IMR-90 (cell line): ENCODE results near the gene NSUN6. TPM values are rescaled to one million over a fixed set of nuclear protein-coding genes. Genes with fewer than 3 reads are reported as not detected.

Source experiments
- ATAC-seq: fragments of 200-7000 bp; cut with Tn5 transposase; 2 replicates; pipeline ENCODE4 v1.9.1; 2020; ENCODE audit warnings: low read depth, mild to moderate bottlenecking, moderate library complexity
- Bru-seq: library from RNA; stranded (reverse); fragments of 400-500 nt; gene quantifications from one replicate; lab custom pipeline; 2021; lab: Mats Ljungman, UMichigan
- BruChase-seq, 2 experiments: library from RNA; stranded (reverse); fragments of 400-500 nt; gene quantifications; one replicate each; lab custom pipeline; 2021; lab: Mats Ljungman, UMichigan
- BruUV-seq: library from RNA; stranded (reverse); fragments of 400-500 nt; replicated peaks from 2 replicates; lab custom pipeline; 2021; lab: Mats Ljungman, UMichigan
- CTCF ChIA-PET: fragments of 300-600 bp; formaldehyde crosslinking; extraction: SDS; loops from one replicate; lab custom pipeline; 2021; ENCODE audit warnings: antibody characterized with exemption; lab: Yijun Ruan, JAX
- POLR2A ChIA-PET: fragments of 300-600 bp; sonication (Branson Sonifier 250); formaldehyde crosslinking; loops from one replicate; lab custom pipeline; 2022; ENCODE audit warnings: antibody characterized with exemption; ENCODE audit not compliant: unreplicated experiment; lab: Charles Lee
- DNase-seq: peaks from one replicate; pipeline ENCODE4 v3.0.0; 2013
- H2AFZ ChIP-seq: replicated peaks from 2 replicates; pipeline ENCODE3; 2013; ENCODE audit warnings: low read length, mild to moderate bottlenecking; ENCODE audit not compliant: poor library complexity
- H2AK5ac ChIP-seq: 2 replicates; pipeline ENCODE4 v1.6.1; 2013; ENCODE audit warnings: low read depth, low read length, inconsistent platforms
- H2AK9ac ChIP-seq: replicated peaks from 2 replicates; pipeline ENCODE3; 2013; ENCODE audit warnings: mild to moderate bottlenecking, low read depth, low read length, moderate library complexity; ENCODE audit not compliant: poor library complexity
- H2BK120ac ChIP-seq: 2 replicates; pipeline ENCODE4 v1.6.1; 2013; ENCODE audit warnings: low read depth, low read length, inconsistent platforms
- H2BK15ac ChIP-seq: 3 replicates; pipeline ENCODE4 v1.6.1; 2013; ENCODE audit warnings: low read depth, low read length, inconsistent platforms
- H2BK20ac ChIP-seq: 2 replicates; pipeline ENCODE4 v1.6.1; 2013; ENCODE audit warnings: low read depth, mild to moderate bottlenecking, inconsistent platforms, low read length, moderate library complexity
- H2BK5ac ChIP-seq: 2 replicates; pipeline ENCODE4 v1.6.1; 2013; ENCODE audit warnings: mild to moderate bottlenecking, low read depth, low read length, inconsistent platforms; ENCODE audit not compliant: poor library complexity, severe bottlenecking
- H3K14ac ChIP-seq: replicated peaks from 2 replicates; pipeline ENCODE4 v1.6.1; 2013; ENCODE audit warnings: low read depth, low read length, inconsistent platforms
- H3K18ac ChIP-seq: 2 replicates; pipeline ENCODE4 v1.6.1; 2013; ENCODE audit warnings: low read depth, low read length, control low read depth
- H3K23ac ChIP-seq: 2 replicates; pipeline ENCODE4 v1.6.1; 2013; ENCODE audit warnings: low read depth, low read length, inconsistent platforms
- H3K27ac ChIP-seq: 2 replicates; pipeline ENCODE4 v1.5.1; 2013; ENCODE audit warnings: mild to moderate bottlenecking, control low read depth, low read length; ENCODE audit not compliant: insufficient read depth
- H3K27me3 ChIP-seq: 2 replicates; pipeline ENCODE4 v1.6.1; 2013; ENCODE audit warnings: low read length; ENCODE audit not compliant: control insufficient read depth, insufficient read depth
- H3K36me3 ChIP-seq: 2 replicates; pipeline ENCODE4 v1.6.1; 2013; ENCODE audit warnings: low read length, mixed read lengths; ENCODE audit not compliant: control insufficient read depth, insufficient read depth
- H3K4ac ChIP-seq: 2 replicates; pipeline ENCODE4 v1.6.1; 2013; ENCODE audit warnings: low read depth, low read length, inconsistent platforms
- H3K4me1 ChIP-seq: 2 replicates; pipeline ENCODE4 v1.6.1; 2013; ENCODE audit warnings: low read length, mixed read lengths; ENCODE audit not compliant: control insufficient read depth, insufficient read depth
- H3K4me2 ChIP-seq: 2 replicates; pipeline ENCODE4 v1.6.1; 2013; ENCODE audit warnings: low read depth, mild to moderate bottlenecking, control low read depth, low read length, moderate library complexity
- H3K4me3 ChIP-seq: 2 replicates; pipeline ENCODE4 v1.5.1; 2013; ENCODE audit warnings: low read depth, mild to moderate bottlenecking, control low read depth, low read length, moderate library complexity; ENCODE audit not compliant: insufficient read depth
- H3K56ac ChIP-seq: 2 replicates; pipeline ENCODE4 v1.6.1; 2013; ENCODE audit warnings: low read length, inconsistent platforms; ENCODE audit not compliant: insufficient read depth; ENCODE audit errors: extremely low read depth
- H3K79me1 ChIP-seq, 2 experiments: 2 replicates each; pipeline ENCODE4 v1.6.1; 2013; ENCODE audit warnings: low read length in 2 of 2, inconsistent platforms in 1 of 2, low read depth in 1 of 2
- H3K9ac ChIP-seq: 2 replicates; pipeline ENCODE4 v1.6.1; 2013; ENCODE audit warnings: low read depth, low read length, control low read depth
- H3K9me1 ChIP-seq: 2 replicates; pipeline ENCODE4 v1.6.1; 2013; ENCODE audit warnings: low read length, inconsistent platforms; ENCODE audit not compliant: insufficient read depth
- H3K9me3 ChIP-seq: 2 replicates; pipeline ENCODE4 v1.6.1; 2013; ENCODE audit warnings: low read length; ENCODE audit not compliant: control insufficient read depth, insufficient read depth
- H4K20me1 ChIP-seq: 2 replicates; pipeline ENCODE4 v1.6.1; 2013; ENCODE audit warnings: low read length, inconsistent platforms; ENCODE audit not compliant: insufficient read depth
- H4K5ac ChIP-seq: 2 replicates; pipeline ENCODE4 v1.6.1; 2013; ENCODE audit warnings: mild to moderate bottlenecking, low read depth, low read length, control low read depth
- H4K8ac ChIP-seq, 2 experiments: 2 replicates each; pipeline ENCODE4 v1.6.1; 2013; ENCODE audit warnings: low read depth in 2 of 2, low read length in 2 of 2, control low read depth in 1 of 2, inconsistent platforms in 1 of 2
- H4K91ac ChIP-seq: 2 replicates; pipeline ENCODE4 v1.6.1; 2013; ENCODE audit warnings: low read depth, low read length, inconsistent platforms; ENCODE audit not compliant: insufficient read depth
- BHLHE40 ChIP-seq: fragments of 150-350 bp; IDR thresholded peaks from 2 replicates; pipeline ENCODE4 v1.6.1; 2016; ENCODE audit warnings: mild to moderate bottlenecking, low read depth, low read length
- CEBPB ChIP-seq: IDR thresholded peaks from 2 replicates; pipeline ENCODE4 v1.6.1; 2012; ENCODE audit warnings: low read depth, low read length, improper control_type of control experiment
- CHD1 ChIP-seq: IDR thresholded peaks from 2 replicates; pipeline ENCODE4 v1.6.1; 2012; ENCODE audit warnings: low read depth, low read length, improper control_type of control experiment
- CTCF ChIP-seq: conservative IDR thresholded peaks from 2 replicates; pipeline ENCODE4 v1.5.1; 2012; ENCODE audit warnings: mild to moderate bottlenecking, low read depth, low read length, improper control_type of control experiment
- FOS ChIP-seq: fragments of 150-350 bp; IDR thresholded peaks from 2 replicates; pipeline ENCODE4 v1.6.1; 2016; ENCODE audit warnings: low read depth, low read length
- MAZ ChIP-seq: IDR thresholded peaks from 2 replicates; pipeline ENCODE4 v1.6.1; 2012; ENCODE audit warnings: low read depth, mild to moderate bottlenecking, low read length, improper control_type of control experiment, moderate library complexity, borderline replicate concordance
- MXI1 ChIP-seq: IDR thresholded peaks from 2 replicates; pipeline ENCODE4 v1.6.1; 2012; ENCODE audit warnings: low read depth, mild to moderate bottlenecking, low read length, moderate library complexity, borderline replicate concordance
- NFE2L2 ChIP-seq: fragments of 150-350 bp; IDR thresholded peaks from 2 replicates; pipeline ENCODE4 v1.6.1; 2016; ENCODE audit warnings: low read depth, mild to moderate bottlenecking, low read length
- POLR2A ChIP-seq: IDR thresholded peaks from 2 replicates; pipeline ENCODE4 v1.6.1; 2012; ENCODE audit warnings: mild to moderate bottlenecking, low read depth, low read length
- RAD21 ChIP-seq: IDR thresholded peaks from 2 replicates; pipeline ENCODE4 v1.6.1; 2012; ENCODE audit warnings: low read length, improper control_type of control experiment
- RCOR1 ChIP-seq: IDR thresholded peaks from 2 replicates; pipeline ENCODE4 v1.6.1; 2012; ENCODE audit warnings: mild to moderate bottlenecking, low read length, improper control_type of control experiment; ENCODE audit not compliant: insufficient replicate concordance
- WGBS, 2 experiments: methylation state at CpG; one replicate each; pipeline versions ENCODE4 v1.1.5 to v1.1.7; 2013; ENCODE audit warnings: missing lambda C conversion rate in 2 of 2; ENCODE audit not compliant: insufficient read length in 1 of 2; ENCODE audit errors: extremely low coverage in 2 of 2; 5-methylcytosine and 5-hydroxymethylcytosine counted together
- dilution Hi-C: fragments of 300-500 bp; cut with HindIII; formaldehyde crosslinking; loops from one replicate; pipeline ENCODE4 v1.14.3; 2018; ENCODE audit warnings: low sequenced_read_pairs; ENCODE audit not compliant: unreplicated experiment
- in situ Hi-C: fragments of 300-500 bp; cut with MboI; formaldehyde crosslinking; loops from 3 replicates; pipeline ENCODE4 v1.14.3; 2019; ENCODE audit warnings: low sequenced_read_pairs, inconsistent platforms, mixed read lengths
- intact Hi-C: fragments of 100-400 bp; cut with micrococcal nuclease; formaldehyde crosslinking; loops from 2 replicates; pipeline ENCODE4 v1.10.0; 2022
- long read RNA-seq: library from polyadenylated mRNA; unstranded; transcript quantifications from one replicate; pipeline ENCODE4 v2.0.0, GENCODE V29; 2021; ENCODE audit not compliant: unreplicated experiment
- polyA plus RNA-seq, 3 experiments: library from polyadenylated mRNA; depleted of rRNA; stranded (reverse); fragments of >200 nt; gene quantifications; 2 replicates each; pipeline ENCODE4 v1.2.3, GENCODE V29; 2012; ENCODE audit warnings: low replicate concordance in 1 of 3
- total RNA-seq: library from RNA; depleted of rRNA; stranded (reverse); fragments of >200 nt; gene quantifications from 2 replicates; pipeline ENCODE4 v1.2.3, GENCODE V29; 2012; rRNA removed
- TF ChIP-seq, protein P1 (sequence below): fragments of 150-350 bp; IDR thresholded peaks from 2 replicates; pipeline ENCODE4 v1.6.1; 2016; ENCODE audit warnings: low read depth, mild to moderate bottlenecking, low read length, moderate library complexity, borderline replicate concordance

NSUN6 gene
- total RNA-seq (11.4 and 11.5 TPM in 2 replicates), polyA plus RNA-seq (2012; rRNA removed) (4.1 and 4.6 TPM in 2 replicates), Bru-seq, nascent RNA (percentile 61 among the genes with signal in this experiment), BruChase-seq, experiment 1, labeled RNA remaining after a 6-hour chase (percentile 66 among the genes with signal in this experiment), BruChase-seq, experiment 2, labeled RNA remaining after a 2-hour chase (percentile 64 among the genes with signal in this experiment)
- 0.73 and 1.1 TPM in 2 replicates for polyA plus RNA-seq (2012; cell fraction: cytosol; rRNA removed)
- polyA plus RNA-seq (2012; cell fraction: nucleus; rRNA removed; ENCODE audit: low replicate concordance) = 1.6 and 13.3 TPM in 2 replicates
- long read RNA-seq, partial matches to known transcripts = 0 of 6 reads
- long read RNA-seq, other reads (novel, unspliced or antisense) = 2 of 6 reads

DNA sequence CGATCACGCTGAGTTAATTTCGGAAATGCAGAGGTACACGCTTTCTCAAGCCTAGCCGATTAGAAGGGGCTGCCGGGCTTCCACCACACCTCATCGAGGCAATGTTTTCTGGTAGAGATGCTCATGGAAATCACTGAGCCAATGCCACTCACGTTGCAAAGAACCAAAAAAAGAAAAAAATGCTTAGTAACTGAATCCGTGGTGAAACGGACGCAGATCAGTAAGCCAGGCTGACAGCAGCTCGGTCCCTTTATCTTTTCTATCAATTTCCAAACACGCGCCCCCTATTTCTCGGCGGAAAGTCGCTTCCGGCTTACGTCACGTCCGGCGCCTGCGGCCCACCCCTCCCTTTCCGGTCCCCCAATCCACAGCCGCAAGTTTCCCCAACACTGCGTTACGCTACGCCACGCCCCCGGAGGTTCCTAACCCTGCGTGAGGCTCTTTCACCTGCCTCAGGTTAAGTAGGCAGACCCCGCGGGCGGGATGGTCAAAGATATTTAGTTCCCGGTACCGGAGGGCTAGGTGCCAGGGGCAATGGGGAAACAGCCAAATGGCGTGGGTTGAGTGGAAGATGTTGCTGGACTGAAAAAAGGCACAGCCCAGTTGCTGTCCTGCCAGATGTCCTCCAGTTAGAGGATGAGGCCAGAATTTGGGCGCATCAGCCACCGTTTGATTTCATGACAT, at the start of gene NSUN6:
NSUN6 (minus strand) TSS at position 264 of the 684 bp plus-strand sequence. CDS start 384 bp downstream, outside the sequence.
- Histone ChIP-seq H3K9ac (peak within 1 kb of the TSS; percentile 92), H2AK9ac (peak within 1 kb of the TSS; percentile 87), H2BK120ac (peak within 1 kb of the TSS; percentile 82), H3K4me3 (peak within 1 kb of the TSS; percentile 93), H3K56ac (peak within 1 kb of the TSS; percentile 97), H4K20me1 (no peaks in the 10 kb centered on the region), H4K5ac (peak within 1 kb of the TSS; percentile 95), H2BK20ac (peak within 1 kb of the TSS; percentile 80; the same call in 1 of the 2 replicates), H3K4me1 (no peaks in the 10 kb centered on the region), H4K8ac (peak within 1 kb of the TSS; percentile 97 to 98), H3K36me3 (no peaks in the 10 kb centered on the region), H3K18ac (peak within 1 kb of the TSS; percentile 79), H3K27me3 (no peaks in the 10 kb centered on the region), H3K14ac (peak within 1 kb of the TSS; percentile 95), H3K9me3 (no peaks in the 10 kb centered on the region), H2AK5ac (peak within 1 kb of the TSS; percentile 44), H2BK15ac (peak within 1 kb of the TSS; percentile 51; the same call in 2 of the 3 replicates), H2AFZ (peak within 1 kb of the TSS; percentile 98), H2BK5ac (peak within 1 kb of the TSS; percentile 81), H4K91ac (peak within 1 kb of the TSS; percentile 77), H3K4me2 (peak within 1 kb of the TSS; percentile 98), H3K27ac (peak within 1 kb of the TSS; percentile 78), H3K9me1 (no peaks in the 10 kb centered on the region), H3K23ac (peak within 1 kb of the TSS; percentile 99), H3K79me1 (peaks cover 13 to 24% of the 10 kb centered on the region in 2 experiments), H3K4ac (peak within 1 kb of the TSS; percentile 88)
- in situ Hi-C loops (no loop called here), dilution Hi-C loops (no loop called here), intact Hi-C loops (loop anchor here (5.0 kb wide), 1 partner anchor 309 kb away; no protein-coding TSS in a partner anchor)
- peak; percentile 85 for DNase-seq
- ChIA-PET CTCF (no interaction called here), POLR2A (interaction anchor here (0.6 kb wide), 1 partner anchor 10 kb away, joined by 9 read pairs; no protein-coding TSS in a partner anchor)
- ATAC-seq = peak; percentile 98
- BruUV-seq = TSS peak; percentile 68
- WGBS, 2 experiments = 0% methylated on average over 3 of the region's 39 CpGs; no CpG with 5 or more reads in 1 of the 2 experiments
- no peak for TF ChIP-seq NFE2L2
- TF ChIP-seq MXI1 = peak; percentile 89
- 0 out of 2 replicates have a peak, but pooled peaks have one; percentile 2 for TF ChIP-seq RAD21
- TF ChIP-seq CHD1 = no peak
- TF ChIP-seq FOS = no peak
- 0 out of 2 replicates have a peak, but pooled peaks have one; percentile 13 for TF ChIP-seq CTCF
- TF ChIP-seq, protein P1, sequence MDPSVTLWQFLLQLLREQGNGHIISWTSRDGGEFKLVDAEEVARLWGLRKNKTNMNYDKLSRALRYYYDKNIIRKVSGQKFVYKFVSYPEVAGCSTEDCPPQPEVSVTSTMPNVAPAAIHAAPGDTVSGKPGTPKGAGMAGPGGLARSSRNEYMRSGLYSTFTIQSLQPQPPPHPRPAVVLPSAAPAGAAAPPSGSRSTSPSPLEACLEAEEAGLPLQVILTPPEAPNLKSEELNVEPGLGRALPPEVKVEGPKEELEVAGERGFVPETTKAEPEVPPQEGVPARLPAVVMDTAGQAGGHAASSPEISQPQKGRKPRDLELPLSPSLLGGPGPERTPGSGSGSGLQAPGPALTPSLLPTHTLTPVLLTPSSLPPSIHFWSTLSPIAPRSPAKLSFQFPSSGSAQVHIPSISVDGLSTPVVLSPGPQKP = no peak
- TF ChIP-seq POLR2A = peak; percentile 81
- TF ChIP-seq MAZ = peak; percentile 83; the same call in 1 of the 2 replicates
- TF ChIP-seq CEBPB = 0 out of 2 replicates have a peak, but pooled peaks have one; percentile 23
- no peak for TF ChIP-seq RCOR1
- TF ChIP-seq BHLHE40 = no peak
